NCI-H1694 treated with DMSO at 0.1 percent for 48 hours (cell line): ENCODE results near the gene RHBDD3.

Experiments
- DNase-seq: peaks from one replicate; lab custom pipeline; 2025; lab: John Stamatoyannopoulos, UW

RHBDD3 gene

DNA sequence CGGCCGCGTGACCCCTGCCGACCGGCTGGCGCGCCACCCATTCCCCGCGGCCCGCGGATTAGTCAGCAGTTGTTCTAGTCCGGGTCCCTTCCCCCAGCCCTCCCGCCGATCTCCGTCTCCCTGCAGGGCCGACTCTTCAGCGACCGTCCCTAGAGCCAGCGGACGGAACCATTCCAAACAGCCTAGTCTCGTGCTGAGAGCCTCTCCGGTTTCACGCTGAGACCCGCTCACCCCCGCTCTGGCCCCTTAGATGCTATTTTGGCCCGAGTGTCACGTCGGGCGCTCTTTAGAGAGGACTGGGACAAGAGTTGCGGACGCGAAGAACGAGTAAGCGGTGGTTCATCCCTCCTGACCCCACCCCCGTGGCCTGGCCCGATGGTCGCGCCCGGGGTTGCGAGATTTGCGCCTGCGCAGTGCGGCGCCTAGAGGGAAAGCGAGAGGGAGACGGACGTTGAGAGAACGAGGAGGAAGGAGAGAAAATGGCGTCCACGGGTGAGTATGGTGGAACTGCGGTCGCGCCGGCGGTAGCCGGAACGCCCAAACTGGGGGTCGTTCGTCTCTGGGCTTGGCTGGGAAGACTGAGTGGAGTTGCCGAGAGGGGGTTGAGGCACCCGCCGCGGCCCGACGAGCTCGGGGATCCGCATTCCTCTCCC lies at the start of gene RHBDD3, which contains the start of gene EWSR1:
Gene RHBDD3 (minus strand): TSS at position 124 of the 653 bp plus-strand sequence. CDS start 2,355 bp downstream, outside the sequence.
Gene EWSR1 (plus strand): TSS at position 411 of the 653 bp plus-strand sequence. CDS start 69 bp downstream, at position 480.
- DNase-seq, result peak; percentile 90

- DNase-seq, result no peak
These were observed 48.5 kb upstream of the RHBDD3 start for GRCh38 chr22:29316141-29316828.

DNA sequence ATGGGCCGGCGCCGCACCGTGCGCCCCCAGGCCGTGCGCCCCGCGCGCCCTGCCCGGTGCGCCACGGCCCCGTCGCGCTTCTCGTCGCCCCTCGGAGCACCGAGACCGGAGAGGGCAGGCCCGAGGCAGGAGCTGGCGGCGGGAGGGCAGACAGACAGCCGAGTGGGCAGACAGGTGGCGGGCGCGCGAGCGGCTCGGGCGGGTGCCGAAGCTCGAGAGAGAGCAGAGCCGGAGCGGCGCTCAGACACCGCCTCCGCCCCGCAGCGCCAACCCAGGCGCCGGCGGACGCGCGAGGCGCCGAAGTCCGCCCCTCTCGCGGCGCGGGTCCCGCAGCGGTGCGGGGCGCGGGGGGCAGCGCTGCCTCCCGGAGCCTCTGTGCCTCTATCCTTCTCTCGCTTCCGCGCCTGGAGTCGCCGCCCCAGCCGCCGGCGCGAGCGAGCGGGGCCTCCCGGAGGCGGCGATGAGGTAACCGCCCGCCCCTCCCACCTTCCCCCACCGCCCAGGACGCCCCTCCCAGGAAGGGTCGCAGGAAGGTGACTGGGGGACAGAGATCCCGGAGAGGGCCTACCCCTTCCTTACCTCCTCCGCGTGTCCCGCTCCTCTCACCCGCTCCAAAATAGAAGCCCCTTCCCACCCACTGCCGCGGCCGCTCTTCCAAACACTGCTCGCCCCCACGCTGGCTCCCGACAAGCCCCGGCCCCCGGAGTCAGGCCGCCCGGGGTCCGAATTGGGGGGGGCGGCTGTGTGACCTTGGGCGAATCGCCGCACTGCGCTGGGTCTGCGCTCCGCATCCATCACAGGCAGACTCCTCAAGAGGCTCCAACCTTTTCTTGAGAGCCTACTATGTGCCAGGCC lies 47.7 kb upstream of the RHBDD3 start, which contains the start of gene RASL10A:
Gene RASL10A (minus strand): TSS at position 412 of the 855 bp plus-strand sequence. CDS start 451 bp downstream, outside the sequence.
- DNase-seq, result no peak

GRCh38 chr22:29314537-29315285 lies 46.9 kb upstream of the RHBDD3 start:
- no peak for DNase-seq

GRCh38 chr22:29313576-29314466 lies 46.0 kb upstream of the RHBDD3 start:
- DNase-seq, result no peak

GRCh38 chr22:29313126-29313575 lies 45.4 kb upstream of the RHBDD3 start:
- DNase-seq, result no peak

DNA sequence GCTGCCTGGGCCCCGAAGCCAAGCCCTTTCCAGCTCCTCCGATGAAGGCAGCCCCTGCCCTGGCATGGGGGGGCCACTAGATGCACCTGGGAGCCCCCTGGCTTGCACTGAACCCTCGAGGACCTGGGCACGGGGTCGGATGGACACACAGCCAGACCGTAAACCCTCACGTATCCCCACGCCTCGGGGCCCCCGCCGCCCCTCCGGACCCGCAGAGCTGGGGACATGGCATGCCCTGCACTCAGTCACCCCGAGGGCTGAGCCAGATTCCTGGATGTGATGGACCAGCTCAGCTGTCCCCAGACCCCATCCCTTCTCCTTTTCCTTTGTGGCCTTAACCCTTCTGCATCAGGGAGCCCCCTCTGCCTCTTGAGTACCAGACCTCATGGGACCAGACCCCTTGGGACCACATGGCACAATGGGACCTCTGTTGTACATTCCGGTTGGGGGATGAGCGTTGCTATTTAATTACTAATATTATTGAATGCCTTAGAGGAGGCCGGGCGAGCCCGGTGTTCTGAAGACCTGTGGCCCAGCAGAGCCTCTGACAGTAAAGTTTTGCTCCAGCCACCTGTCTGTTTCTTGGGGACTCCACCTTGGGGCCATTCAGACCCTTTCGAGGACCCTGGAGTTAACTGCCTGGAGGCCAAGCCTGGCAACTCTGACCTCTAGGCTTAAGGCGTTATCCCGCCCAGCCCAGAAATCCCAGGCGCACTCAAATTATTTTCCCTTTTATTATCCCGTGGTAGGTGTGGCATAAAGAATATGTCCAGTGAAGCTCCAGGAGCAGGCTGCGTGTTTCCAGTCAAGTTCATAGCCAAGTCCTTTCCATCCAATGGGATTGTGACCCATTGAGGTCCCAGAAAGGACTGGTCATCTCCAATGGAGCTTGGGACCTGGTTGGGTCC lies 44.7 kb upstream of the RHBDD3 start:
- DNase-seq, result no peak

DNA sequence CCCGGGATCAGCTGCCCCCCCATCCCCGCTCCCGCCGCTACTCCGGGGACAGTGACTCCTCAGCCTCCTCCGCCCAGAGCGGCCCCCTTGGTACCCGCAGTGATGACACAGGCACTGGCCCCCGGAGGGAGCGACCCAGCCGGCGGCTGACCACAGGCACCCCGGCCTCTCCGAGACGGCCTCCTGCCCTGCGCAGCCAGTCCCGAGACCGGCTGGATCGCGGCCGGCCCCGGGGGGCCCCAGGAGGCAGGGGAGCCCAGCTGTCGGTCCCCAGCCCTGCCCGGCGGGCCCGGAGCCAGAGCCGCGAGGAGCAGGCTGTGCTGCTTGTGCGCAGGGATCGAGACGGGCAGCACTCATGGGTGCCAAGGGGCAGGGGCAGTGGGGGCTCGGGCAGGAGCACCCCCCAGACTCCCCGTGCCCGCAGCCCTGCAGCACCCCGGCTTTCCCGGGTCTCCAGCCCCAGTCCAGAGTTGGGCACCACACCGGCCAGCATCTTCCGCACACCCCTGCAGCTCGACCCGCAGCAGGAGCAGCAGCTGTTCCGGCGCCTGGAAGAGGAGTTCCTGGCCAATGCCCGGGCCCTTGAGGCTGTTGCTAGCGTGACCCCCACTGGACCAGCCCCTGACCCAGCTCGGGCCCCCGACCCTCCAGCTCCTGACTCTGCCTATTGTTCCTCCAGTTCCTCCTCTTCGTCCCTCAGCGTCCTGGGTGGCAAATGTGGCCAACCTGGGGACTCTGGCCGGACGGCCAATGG lies 43.9 kb upstream of the RHBDD3 start:
- no peak for DNase-seq

GRCh38 chr22:29310863-29311339 lies 43.1 kb upstream of the RHBDD3 start:
- peak; percentile 49 for DNase-seq

DNA sequence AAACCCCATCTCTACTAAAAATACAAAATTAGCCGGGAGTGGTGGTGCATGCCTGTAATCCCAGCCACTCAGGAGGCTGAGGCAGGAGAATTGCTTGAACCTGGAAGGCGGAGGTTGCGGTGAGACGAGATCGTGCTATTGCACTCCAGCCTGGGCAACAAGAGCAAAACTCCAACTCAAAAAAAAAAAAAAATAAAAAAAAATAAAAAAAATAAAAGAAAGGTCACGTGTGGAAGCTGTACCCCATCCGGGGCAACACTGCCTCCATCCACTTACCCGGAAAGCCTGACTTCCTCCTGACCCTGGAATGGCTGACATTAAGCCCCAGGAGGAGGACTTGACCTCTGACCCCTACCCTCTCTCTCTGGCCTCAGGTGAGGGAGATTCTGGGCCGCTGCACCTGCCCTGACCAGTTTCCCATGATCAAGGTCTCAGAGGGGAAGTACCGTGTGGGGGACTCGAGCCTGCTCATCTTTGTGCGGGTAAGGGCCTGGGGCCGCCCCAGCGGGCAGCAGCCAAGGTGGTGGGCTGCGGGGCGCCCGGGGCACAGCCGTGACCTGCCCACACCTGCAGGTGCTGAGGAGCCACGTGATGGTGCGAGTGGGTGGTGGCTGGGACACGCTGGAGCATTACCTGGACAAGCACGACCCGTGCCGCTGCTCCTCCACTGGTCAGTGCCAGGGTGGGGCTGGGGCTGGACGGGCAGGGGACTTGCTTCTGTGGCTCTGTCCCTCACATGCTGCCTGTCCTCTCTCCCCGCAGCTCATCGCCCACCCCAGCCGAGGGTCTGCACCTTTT lies 42.5 kb upstream of the RHBDD3 start:
- DNase-seq, result no peak

- no peak for DNase-seq
These were observed 41.7 kb upstream of the RHBDD3 start for GRCh38 chr22:29309332-29310064.

DNA sequence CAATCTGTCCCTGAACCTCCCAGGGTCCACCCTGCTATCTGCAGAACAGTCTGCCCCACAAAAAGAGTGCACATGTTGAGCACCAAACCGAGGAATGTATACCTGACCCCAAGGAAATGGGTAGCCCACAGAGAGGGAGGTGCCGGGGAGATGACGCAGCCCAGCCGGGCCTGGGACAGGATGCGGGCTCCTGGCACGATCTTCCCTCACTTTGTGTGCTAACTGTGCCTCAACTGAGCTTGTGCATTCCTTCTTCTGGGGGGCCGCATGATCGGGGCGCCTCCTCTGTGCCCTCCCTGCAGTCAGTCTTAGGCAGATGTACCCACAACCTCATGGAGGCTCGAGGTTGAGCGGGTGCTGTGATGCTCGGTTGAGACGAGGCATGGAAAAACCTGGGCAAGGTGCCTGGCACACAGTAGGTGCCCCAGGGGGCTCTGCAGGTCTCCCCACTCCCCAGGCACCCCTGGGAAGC lies 41.0 kb upstream of the RHBDD3 start:
- no peak for DNase-seq

DNA sequence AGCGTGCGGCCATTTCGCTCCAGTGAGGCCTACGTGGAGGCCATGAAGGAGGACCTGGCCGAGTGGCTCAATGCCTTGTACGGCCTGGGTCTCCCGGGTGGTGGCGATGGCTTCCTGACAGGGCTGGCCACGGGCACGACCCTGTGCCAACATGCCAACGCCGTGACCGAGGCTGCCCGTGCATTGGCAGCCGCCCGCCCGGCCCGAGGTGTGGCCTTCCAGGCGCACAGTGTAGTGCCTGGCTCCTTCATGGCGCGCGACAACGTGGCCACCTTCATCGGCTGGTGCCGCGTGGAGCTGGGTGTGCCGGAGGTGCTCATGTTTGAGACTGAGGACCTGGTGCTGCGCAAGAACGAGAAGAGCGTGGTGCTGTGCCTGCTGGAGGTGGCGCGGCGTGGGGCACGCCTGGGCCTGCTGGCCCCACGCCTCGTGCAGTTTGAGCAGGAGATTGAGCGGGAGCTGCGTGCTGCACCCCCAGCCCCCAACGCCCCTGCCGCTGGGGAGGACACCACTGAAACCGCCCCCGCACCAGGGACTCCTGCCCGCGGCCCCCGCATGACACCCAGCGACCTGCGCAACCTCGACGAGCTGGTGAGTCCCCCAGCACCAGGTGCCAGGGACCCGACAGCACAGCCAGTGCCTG lies 40.5 kb upstream of the RHBDD3 start:
- no peak for DNase-seq

GRCh38 chr22:29307596-29308147 lies 39.9 kb upstream of the RHBDD3 start:
- DNase-seq, result no peak

DNA sequence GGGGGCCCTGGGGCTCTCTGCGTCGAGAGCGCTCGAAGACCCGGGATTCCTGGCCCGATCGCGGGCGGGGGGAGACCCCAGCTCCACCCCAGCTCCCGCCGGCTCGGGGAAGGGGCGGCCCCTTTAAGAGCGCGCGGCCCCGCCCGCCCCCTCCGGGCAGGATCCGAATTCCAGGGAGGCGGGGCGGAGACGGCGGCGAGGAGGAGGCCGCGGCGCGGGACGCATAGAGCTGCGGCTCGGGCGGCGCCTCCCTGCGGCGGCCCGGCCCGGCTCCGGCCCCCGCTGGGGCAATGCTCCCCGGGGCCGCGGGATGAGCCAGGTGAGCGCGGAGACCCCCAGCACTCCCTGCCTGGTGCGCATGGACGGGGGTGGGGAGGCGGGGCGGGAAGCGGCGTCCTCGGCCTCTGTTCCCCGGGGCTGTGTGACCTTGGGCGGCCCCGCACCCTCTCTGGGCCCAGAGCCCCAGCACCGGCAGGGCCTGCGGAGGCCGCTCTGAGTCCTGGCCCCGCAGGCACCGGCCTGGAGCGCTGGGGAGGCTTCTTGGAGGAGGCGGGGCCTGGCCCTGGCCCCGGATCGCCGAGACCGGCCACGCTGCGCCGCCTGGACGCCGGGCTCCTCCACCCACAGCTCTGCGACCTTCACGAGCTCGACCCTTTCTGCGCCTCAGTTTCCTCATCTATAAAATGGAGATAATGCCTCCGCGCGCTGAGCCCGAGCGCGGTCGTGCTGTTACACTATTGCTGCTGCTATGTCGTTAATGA lies 39.2 kb upstream of the RHBDD3 start:
- peak; percentile 34 for DNase-seq
